ENCODE results near the gene TCN1.
"Not testable (repeated sequence)": the region's sequence is repeated elsewhere in the genome, so short reads cannot be mapped to it uniquely, and the experiment has no call there.

The TCN1 gene

GRCh38 chr11:59866397-59866796 is at the start of gene TCN1:
Gene TCN1, minus strand, starts transcription at chr11:59866487. Its CDS starts 17 bp downstream, at chr11:59866470.
- in situ Hi-C loops (cut with MboI; ENCODE audit: low sequenced_read_pairs): no loop called here

DNA sequence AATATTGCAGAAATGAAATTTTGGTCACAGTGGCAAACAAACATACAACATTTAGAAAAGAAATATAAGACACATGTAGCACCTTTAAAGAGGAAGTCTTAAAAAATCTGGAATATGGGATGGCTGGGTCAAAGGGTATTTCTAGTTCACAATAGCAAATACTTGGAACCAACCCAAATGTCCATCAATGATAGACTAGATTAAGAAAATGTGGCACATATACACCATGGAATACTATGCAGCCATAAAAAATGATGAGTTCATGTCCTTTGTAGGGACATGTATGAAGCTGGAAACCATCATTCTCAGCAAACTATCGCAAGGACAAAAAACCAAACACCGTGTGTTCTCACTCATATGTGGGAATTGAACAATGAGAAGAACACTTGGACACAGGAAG is 37.3 kb upstream of the TCN1 start:
- in situ Hi-C loops (cut with MboI; ENCODE audit: low sequenced_read_pairs): not testable (repeated sequence)

GRCh38 chr11:59901306-59901705 is 35.0 kb upstream of the TCN1 start:
- in situ Hi-C loops (cut with MboI; ENCODE audit: low sequenced_read_pairs): no loop called here

- in situ Hi-C loops (cut with MboI; ENCODE audit: low sequenced_read_pairs): no loop called here
Measured at GRCh38 chr11:59900366-59901126, 34.3 kb upstream of the TCN1 start.

- in situ Hi-C loops (cut with MboI; ENCODE audit: low sequenced_read_pairs): no loop called here
Measured at GRCh38 chr11:59899532-59899931, 33.2 kb upstream of the TCN1 start.

DNA sequence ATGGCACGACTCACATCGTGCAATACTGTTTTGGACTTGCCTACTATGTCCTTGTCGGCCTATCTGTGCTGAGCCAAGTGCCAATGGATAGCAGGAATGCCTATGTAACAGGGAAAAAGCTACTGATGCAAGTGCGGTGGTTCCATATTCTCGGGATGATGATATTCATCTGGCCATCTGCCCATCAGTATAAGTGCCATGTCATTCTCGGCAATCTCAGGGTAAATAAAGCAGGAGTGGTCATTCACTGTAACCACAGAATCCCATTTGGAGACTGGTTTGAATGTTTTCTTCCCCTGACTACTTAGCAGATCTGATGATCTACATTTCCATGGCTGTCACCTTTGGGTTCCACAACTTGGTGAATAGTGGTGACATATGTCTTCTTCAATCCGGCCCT is 32.4 kb upstream of the TCN1 start:
- in situ Hi-C loops (cut with MboI; ENCODE audit: low sequenced_read_pairs): no loop called here

GRCh38 chr11:59898046-59898445 is 31.8 kb upstream of the TCN1 start:
- in situ Hi-C loops (cut with MboI; ENCODE audit: low sequenced_read_pairs): no loop called here

DNA sequence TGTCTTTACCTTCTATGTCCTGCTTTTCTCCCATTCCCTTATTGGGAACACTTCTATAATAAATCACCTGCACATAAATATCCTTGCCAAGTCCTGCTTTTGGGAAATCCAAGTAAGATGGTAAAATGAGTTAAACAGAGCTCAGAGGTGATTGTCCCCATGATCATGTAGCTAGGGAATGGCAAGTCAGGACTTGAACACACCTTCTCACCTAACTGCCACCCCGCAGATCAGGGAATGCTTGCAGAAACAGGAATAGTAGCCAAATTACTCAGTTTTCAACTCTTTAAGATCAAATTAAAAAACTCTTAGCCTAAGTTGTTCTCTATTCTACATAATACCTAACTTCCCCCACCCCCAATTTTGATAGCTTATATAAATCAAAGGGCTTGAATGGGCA is 28.3 kb upstream of the TCN1 start:
- in situ Hi-C loops (cut with MboI; ENCODE audit: low sequenced_read_pairs): no loop called here

DNA sequence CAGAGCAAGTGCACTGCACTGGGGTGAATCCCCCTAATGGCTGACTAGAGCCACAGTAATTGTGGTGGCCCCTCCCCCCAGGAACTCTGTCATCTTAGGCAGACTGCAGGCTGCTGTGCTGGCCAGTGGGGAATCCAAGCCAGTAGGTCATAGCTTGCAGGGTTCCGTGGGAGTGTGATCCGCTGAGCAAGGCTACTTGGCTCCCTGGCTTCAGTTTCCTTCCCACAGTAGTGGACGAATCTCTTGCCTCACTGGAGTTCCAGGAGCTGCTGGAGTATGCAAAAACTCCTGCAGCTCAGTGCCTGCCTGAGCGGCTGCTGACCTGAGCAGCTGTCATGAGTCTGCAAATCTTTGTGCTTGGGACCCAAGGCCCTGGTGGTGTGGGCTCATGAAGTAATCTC is 25.5 kb upstream of the TCN1 start:
- in situ Hi-C loops (cut with MboI; ENCODE audit: low sequenced_read_pairs): no loop called here

GRCh38 chr11:59887156-59887555 is 20.9 kb upstream of the TCN1 start:
- in situ Hi-C loops (cut with MboI; ENCODE audit: low sequenced_read_pairs): not testable (repeated sequence)

DNA sequence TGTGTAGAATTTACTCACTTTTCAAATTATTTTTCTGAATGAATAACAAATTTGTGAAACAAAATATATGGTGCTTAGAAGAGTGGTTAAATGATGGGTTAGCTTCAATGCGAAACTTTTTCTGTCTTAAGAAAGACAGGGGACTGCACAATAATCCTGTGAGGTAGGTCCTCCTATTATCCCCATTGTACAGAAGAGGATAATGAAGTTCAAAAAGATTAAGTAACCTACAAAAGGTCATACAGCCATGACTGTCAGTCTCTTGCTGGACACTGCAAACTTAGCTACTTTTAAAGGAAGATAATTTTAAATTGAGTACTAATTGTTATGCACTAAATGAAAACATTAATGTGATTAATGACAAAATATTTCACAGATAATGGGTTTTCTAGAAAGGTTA is 17.3 kb upstream of the TCN1 start:
- in situ Hi-C loops (cut with MboI; ENCODE audit: low sequenced_read_pairs): no loop called here

DNA sequence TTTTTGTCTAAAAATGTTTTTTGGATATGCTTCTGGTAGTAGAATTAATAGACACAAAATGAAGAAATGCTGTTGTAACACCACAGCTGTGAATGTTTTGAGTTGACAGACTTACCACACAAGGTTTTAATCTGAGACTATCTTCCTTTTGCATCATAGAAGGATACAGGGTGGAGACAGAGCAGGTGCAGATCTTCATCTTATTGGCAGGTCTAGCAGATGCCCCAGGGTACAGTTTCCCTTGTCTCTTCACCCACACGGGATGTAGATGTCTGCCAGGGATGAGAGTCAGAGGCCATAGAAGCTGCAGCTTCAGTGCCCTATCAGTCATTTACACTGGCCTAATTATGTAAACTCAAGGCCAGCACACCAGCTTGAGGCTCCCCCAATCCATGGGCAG is 13.3 kb upstream of the TCN1 start:
- in situ Hi-C loops (cut with MboI; ENCODE audit: low sequenced_read_pairs): no loop called here

- in situ Hi-C loops (cut with MboI; ENCODE audit: low sequenced_read_pairs): no loop called here
Measured at GRCh38 chr11:59878575-59878974, 12.3 kb upstream of the TCN1 start, which contains the start of gene OOSP3. Gene OOSP3, plus strand, starts transcription at chr11:59878782. Its CDS starts 27 bp downstream, at chr11:59878809.

DNA sequence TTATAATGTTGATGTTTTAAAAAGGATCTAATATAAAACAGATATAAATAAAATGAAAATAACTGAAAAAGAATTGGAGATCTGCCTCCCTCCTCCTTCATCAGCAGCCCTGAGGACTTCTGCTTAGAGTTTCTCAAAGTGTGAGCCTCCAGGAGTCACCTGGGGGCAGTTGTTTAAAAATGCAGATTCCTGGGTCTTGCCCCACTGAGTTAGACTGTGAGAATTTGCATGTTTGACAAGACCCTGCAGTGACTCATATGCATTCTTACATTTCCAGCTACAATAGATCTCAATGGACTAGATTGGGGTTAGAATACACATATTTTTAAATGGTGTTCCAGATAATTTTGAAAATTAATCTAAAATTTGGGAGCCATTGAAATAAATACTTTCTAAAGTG is 11.5 kb upstream of the TCN1 start:
- in situ Hi-C loops (cut with MboI; ENCODE audit: low sequenced_read_pairs): no loop called here

DNA sequence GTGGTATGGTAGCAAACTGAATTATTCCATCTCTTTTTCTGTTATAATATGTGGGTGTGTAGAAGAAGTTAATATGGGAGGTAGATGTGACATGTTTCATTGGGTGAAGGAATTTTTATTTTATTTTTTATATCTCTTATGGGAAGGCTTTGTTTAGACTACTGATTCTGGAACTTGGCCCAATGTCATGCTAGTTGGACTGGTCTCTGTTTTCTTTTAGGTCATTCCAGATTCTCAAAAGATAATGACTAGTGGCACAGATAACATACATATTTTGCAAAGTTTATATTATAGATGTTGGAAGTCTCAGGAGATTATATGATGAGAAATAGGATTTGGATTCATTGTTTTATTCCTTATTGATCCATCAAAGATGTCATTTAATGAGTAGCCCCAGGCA is 11.0 kb upstream of the TCN1 start:
- in situ Hi-C loops (cut with MboI; ENCODE audit: low sequenced_read_pairs): no loop called here

DNA sequence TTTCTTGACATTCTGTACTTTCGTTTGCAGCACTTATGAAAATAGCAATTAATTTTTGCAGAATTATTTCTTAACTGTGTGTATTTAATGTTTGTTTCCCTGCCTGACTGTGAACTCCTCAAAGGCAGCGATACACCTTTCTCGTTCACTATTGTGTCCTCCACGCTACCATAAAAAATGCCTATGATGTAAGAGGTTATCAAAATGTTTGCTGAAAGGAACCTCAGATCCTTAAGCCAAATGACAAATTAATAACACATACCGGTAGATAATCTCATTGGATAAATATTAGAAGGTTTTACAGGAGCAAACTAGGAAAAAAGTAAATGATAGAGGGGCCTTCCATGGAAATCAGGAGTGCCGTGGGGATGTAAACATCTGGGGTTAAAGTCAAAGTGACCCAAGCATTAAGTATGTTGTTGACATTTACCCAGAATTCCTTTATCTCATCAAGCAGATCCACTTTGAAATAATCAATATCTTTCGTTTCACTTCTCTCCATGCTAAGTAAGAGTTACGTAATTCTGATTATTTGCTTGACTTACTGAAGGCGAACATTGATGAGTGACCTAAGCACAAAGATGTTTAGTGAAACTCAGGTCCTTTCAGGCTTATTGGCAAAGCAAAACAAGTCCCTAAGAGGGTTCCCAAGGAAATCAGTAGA is 9.7 kb upstream of the TCN1 start:
- in situ Hi-C loops (cut with MboI; ENCODE audit: low sequenced_read_pairs): no loop called here

DNA sequence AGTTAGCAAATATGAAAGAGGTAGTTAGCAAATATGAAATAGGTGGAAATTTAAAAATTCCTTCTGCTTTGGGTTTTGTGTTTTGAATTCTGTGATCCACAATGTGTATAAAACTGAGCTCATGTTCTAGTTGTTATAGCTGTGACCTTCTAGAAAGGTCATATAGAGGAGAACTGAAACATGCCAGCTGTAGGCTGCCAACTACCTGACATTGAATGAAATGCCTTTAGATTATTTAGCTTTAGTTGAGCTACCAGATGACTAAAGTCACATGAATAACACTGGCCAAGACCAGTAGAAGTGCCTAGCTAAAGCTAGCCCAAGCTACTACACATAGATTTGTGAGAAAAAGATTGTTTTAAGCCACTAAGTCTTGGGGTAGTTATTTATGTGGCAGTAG is 5.8 kb upstream of the TCN1 start:
- in situ Hi-C loops (cut with MboI; ENCODE audit: low sequenced_read_pairs): no loop called here

- in situ Hi-C loops (cut with MboI; ENCODE audit: low sequenced_read_pairs): no loop called here
Measured at GRCh38 chr11:59867946-59868345, 1.7 kb upstream of the TCN1 start.

GRCh38 chr11:59866836-59867235 is 549 bp upstream of the TCN1 start:
- in situ Hi-C loops (cut with MboI; ENCODE audit: low sequenced_read_pairs): no loop called here

- in situ Hi-C loops (cut with MboI; ENCODE audit: low sequenced_read_pairs): no loop called here
Measured at GRCh38 chr11:59865031-59865430, 1.3 kb downstream of the TCN1 start.

DNA sequence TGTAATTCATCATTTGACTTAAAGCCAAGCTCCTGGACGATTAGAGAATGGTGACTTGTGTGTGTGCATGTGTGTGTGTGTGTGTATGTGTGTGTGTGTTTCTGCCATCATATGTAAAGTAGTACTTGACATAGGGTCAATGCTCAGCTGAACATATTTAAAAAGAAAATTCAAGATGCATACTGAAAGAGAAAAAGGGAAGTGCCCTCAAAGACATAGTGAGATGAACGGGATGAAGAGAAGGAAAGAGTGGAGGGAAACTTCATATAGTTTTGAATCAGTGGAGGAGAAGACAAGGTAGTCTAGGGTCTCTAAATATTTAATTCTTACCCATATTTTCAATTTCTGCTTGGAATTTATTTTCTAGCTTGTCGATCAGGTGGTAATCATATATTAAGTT is 4.0 kb downstream of the TCN1 start:
- in situ Hi-C loops (cut with MboI; ENCODE audit: low sequenced_read_pairs): no loop called here

DNA sequence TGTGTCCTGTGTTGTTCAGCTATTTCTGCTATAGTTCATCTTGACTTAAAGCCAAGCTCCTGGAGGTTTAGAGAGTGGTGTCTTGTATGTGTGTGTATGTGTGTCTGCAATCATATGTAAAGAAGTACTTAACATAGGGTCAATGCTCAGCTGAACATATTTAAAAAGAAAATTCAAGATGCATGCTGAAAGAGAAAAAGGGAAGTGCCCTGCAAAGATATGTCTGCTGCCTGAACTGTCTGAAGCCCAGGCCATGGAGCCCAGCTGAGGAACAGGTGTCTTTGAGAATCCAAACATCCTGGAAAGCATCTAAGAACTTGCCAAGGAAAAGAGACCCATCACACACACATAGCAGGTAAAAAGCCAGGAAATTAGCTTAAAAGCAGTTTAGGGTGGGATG is 6.6 kb downstream of the TCN1 start:
- in situ Hi-C loops (cut with MboI; ENCODE audit: low sequenced_read_pairs): no loop called here

All from HL-60/S4 treated with retinoic acid at 250 ng/mL for 4 days and 3 days (cell line).